GM12878 (cell line): ENCODE measurements around the gene TSPYL2. TPM values are rescaled to one million over a fixed set of nuclear protein-coding genes. Genes with fewer than 3 reads are reported as not detected.

Experiments
- CREB1 ChIP-seq: IDR thresholded peaks from 2 replicates; pipeline ENCODE4 v1.6.1; 2012; ENCODE audit warnings: low read depth, mild to moderate bottlenecking, inconsistent platforms
- NKRF ChIP-seq: fragments of 450-650 bp; conservative IDR thresholded peaks from 2 replicates; pipeline ENCODE4 v1.6.1; 2017; ENCODE audit warnings: mild to moderate bottlenecking, moderate library complexity
- ZNF217 ChIP-seq: fragments of 450-650 bp; IDR thresholded peaks from 2 replicates; pipeline ENCODE4 v1.6.1; 2017; ENCODE audit warnings: antibody characterized with exemption, mild to moderate bottlenecking
- polyA plus RNA-seq, 11 experiments: library from polyadenylated mRNA; depleted of rRNA in 4 of 11; unstranded in 6 of 11; stranded (reverse) in 5 of 11; fragments of >200 nt; fragmentation: Nextera tagmentation in 4 of 11; fragmentation: Illumina TruSeq in 1 of 11; extraction: Ambion mirVana in 4 of 11; extraction: Trizol in 1 of 11; gene quantifications; 1 replicate in 1 of 11; 2 replicates in 10 of 11; pipeline versions ENCODE4 v1.2.1 to v1.2.3, GENCODE V29; 2011 to 2016; ENCODE audit warnings: inconsistent platforms in 2 of 11, missing spikeins in 2 of 11, low read depth in 1 of 11
- total RNA-seq, 4 experiments: library from RNA; depleted of rRNA in 3 of 4; stranded (reverse); fragments of >200 nt in 3 of 4; fragmentation: Illumina TruSeq in 1 of 4; extraction: Trizol in 1 of 4; gene quantifications; 2 replicates each; pipeline versions ENCODE4 v1.2.1 to v1.2.3, GENCODE V29; 2013 to 2021
- TF ChIP-seq, protein P1 (sequence below): fragments of 450-650 bp; formaldehyde crosslinking; IDR thresholded peaks from 2 replicates; pipeline ENCODE4 v1.4.0; 2020; ENCODE audit warnings: mild to moderate bottlenecking, moderate library complexity
- TF ChIP-seq, protein P2 (sequence below): fragments of 450-650 bp; IDR thresholded peaks from 2 replicates; pipeline ENCODE4 v1.6.1; 2017; ENCODE audit warnings: mild to moderate bottlenecking, moderate library complexity

TSPYL2 gene
- total and polyA plus RNA-seq, 10 of the 15 experiments (the other 5 are each of a cell fraction or from before 2014, with no cell fraction given): 0.53 to 24.6 (median 14.5) TPM

GRCh38 chrX:53081925-53082772, at the start of gene TSPYL2 (continued):
- TF ChIP-seq NKRF (peak; percentile 57; the same call in 1 of the 2 replicates), ZNF217 (no peak), CREB1 (peak; percentile 92)
- TF ChIP-seq, protein P1, sequence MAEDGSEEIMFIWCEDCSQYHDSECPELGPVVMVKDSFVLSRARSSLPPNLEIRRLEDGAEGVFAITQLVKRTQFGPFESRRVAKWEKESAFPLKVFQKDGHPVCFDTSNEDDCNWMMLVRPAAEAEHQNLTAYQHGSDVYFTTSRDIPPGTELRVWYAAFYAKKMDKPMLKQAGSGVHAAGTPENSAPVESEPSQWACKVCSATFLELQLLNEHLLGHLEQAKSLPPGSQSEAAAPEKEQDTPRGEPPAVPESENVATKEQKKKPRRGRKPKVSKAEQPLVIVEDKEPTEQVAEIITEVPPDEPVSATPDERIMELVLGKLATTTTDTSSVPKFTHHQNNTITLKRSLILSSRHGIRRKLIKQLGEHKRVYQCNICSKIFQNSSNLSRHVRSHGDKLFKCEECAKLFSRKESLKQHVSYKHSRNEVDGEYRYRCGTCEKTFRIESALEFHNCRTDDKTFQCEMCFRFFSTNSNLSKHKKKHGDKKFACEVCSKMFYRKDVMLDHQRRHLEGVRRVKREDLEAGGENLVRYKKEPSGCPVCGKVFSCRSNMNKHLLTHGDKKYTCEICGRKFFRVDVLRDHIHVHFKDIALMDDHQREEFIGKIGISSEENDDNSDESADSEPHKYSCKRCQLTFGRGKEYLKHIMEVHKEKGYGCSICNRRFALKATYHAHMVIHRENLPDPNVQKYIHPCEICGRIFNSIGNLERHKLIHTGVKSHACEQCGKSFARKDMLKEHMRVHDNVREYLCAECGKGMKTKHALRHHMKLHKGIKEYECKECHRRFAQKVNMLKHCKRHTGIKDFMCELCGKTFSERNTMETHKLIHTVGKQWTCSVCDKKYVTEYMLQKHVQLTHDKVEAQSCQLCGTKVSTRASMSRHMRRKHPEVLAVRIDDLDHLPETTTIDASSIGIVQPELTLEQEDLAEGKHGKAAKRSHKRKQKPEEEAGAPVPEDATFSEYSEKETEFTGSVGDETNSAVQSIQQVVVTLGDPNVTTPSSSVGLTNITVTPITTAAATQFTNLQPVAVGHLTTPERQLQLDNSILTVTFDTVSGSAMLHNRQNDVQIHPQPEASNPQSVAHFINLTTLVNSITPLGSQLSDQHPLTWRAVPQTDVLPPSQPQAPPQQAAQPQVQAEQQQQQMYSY (CRISPR knock-in tag): no peak
- TF ChIP-seq, protein P2, sequence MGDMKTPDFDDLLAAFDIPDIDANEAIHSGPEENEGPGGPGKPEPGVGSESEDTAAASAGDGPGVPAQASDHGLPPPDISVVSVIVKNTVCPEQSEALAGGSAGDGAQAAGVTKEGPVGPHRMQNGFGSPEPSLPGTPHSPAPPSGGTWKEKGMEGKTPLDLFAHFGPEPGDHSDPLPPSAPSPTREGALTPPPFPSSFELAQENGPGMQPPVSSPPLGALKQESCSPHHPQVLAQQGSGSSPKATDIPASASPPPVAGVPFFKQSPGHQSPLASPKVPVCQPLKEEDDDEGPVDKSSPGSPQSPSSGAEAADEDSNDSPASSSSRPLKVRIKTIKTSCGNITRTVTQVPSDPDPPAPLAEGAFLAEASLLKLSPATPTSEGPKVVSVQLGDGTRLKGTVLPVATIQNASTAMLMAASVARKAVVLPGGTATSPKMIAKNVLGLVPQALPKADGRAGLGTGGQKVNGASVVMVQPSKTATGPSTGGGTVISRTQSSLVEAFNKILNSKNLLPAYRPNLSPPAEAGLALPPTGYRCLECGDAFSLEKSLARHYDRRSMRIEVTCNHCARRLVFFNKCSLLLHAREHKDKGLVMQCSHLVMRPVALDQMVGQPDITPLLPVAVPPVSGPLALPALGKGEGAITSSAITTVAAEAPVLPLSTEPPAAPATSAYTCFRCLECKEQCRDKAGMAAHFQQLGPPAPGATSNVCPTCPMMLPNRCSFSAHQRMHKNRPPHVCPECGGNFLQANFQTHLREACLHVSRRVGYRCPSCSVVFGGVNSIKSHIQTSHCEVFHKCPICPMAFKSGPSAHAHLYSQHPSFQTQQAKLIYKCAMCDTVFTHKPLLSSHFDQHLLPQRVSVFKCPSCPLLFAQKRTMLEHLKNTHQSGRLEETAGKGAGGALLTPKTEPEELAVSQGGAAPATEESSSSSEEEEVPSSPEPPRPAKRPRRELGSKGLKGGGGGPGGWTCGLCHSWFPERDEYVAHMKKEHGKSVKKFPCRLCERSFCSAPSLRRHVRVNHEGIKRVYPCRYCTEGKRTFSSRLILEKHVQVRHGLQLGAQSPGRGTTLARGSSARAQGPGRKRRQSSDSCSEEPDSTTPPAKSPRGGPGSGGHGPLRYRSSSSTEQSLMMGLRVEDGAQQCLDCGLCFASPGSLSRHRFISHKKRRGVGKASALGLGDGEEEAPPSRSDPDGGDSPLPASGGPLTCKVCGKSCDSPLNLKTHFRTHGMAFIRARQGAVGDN: peak; percentile 36; the same call in 1 of the 2 replicates
